Panc1 (cell line): ENCODE measurements around the gene HNF4A. TPM values are rescaled to one million over a fixed set of nuclear protein-coding genes. Genes with fewer than 3 reads are reported as not detected.

ENCODE experiments used
- ATAC-seq: fragments of 200-7000 bp; cut with Tn5 transposase; 2 replicates; pipeline ENCODE4 v1.9.1; 2020; ENCODE audit warnings: mild to moderate bottlenecking, moderate library complexity
- BruUV-seq: library from RNA; stranded (reverse); fragments of 400-500 nt; replicated peaks from 2 replicates; lab custom pipeline; 2021; lab: Mats Ljungman, UMichigan
- CTCF ChIA-PET: fragments of 300-600 bp; sonication (Branson Sonifier 250); formaldehyde crosslinking; loops from one replicate; lab custom pipeline; 2022; ENCODE audit warnings: antibody characterized with exemption; lab: Charles Lee
- POLR2A ChIA-PET: fragments of 300-600 bp; sonication (Branson Sonifier 250); formaldehyde crosslinking; loops from one replicate; lab custom pipeline; 2022; ENCODE audit warnings: antibody characterized with exemption; lab: Charles Lee
- DNase-seq: peaks from one replicate; pipeline ENCODE4 v3.0.0-alpha.2; 2010; ENCODE audit warnings: low read depth, low spot score
- H3K27ac ChIP-seq: 2 replicates; pipeline ENCODE4 v1.5.1; 2011; ENCODE audit warnings: mild to moderate bottlenecking, low read length, inconsistent platforms
- H3K27me3 ChIP-seq: fragments of 200-500 bp; sonication (Bioruptor generic); 2 replicates; pipeline ENCODE4 v1.6.0; 2014; ENCODE audit warnings: low read length, inconsistent platforms; ENCODE audit not compliant: control insufficient read depth, insufficient read depth
- H3K36me3 ChIP-seq: fragments of 200-500 bp; sonication (Bioruptor generic); 2 replicates; pipeline ENCODE4 v1.5.1; 2014; ENCODE audit warnings: inconsistent platforms, mild to moderate bottlenecking, low read length, moderate library complexity; ENCODE audit not compliant: control insufficient read depth, insufficient read depth
- H3K4me1 ChIP-seq: 2 replicates; pipeline ENCODE4 v1.5.1; 2011; ENCODE audit warnings: inconsistent platforms, mild to moderate bottlenecking, low read length, moderate library complexity; ENCODE audit not compliant: control insufficient read depth, insufficient read depth
- H3K4me3 ChIP-seq, 2 experiments: 2 replicates each; pipeline ENCODE4 v1.5.1; 2011 to 2012; ENCODE audit warnings: low read depth in 2 of 2, low read length in 2 of 2, mild to moderate bottlenecking in 2 of 2, inconsistent platforms in 1 of 2, moderate library complexity in 1 of 2
- H3K9me3 ChIP-seq: fragments of 200-500 bp; sonication (Bioruptor generic); 2 replicates; pipeline ENCODE4 v1.5.1; 2014; ENCODE audit warnings: low read depth, mild to moderate bottlenecking, inconsistent platforms, low read length, moderate library complexity; ENCODE audit not compliant: control insufficient read depth, insufficient read depth
- CTCF ChIP-seq: fragments of 450-650 bp; IDR thresholded peaks from 2 replicates; pipeline ENCODE4 v1.5.1; 2017; ENCODE audit warnings: mild to moderate bottlenecking
- POLR2AphosphoS5 ChIP-seq: IDR thresholded peaks from 2 replicates; pipeline ENCODE4 v1.6.1; 2012; ENCODE audit warnings: mild to moderate bottlenecking, low read depth, low read length, moderate library complexity
- REST ChIP-seq, 2 experiments: IDR thresholded peaks; 2 replicates each; pipeline ENCODE4 v1.6.1; 2011 to 2012; ENCODE audit warnings: low read depth in 2 of 2, control low read depth in 1 of 2, low read length in 1 of 2, mild to moderate bottlenecking in 1 of 2, moderate library complexity in 1 of 2; ENCODE audit not compliant: insufficient read depth in 1 of 2
- SIN3A ChIP-seq: IDR thresholded peaks from 2 replicates; pipeline ENCODE4 v1.6.1; 2012; ENCODE audit warnings: low read depth, mild to moderate bottlenecking, low read length, moderate library complexity, borderline replicate concordance; ENCODE audit not compliant: insufficient read depth
- TCF7L2 ChIP-seq: IDR thresholded peaks from 2 replicates; pipeline ENCODE4 v1.6.1; 2011; ENCODE audit warnings: mild to moderate bottlenecking, low read depth, low read length, inconsistent platforms
- in situ Hi-C: cut with HindIII; loops from 2 replicates; pipeline ENCODE4 v1.10.0; 2016; ENCODE audit warnings: low sequenced_read_pairs, low pct_unique_long_range_greater_than_20kb
- intact Hi-C: fragments of 100-400 bp; cut with micrococcal nuclease; formaldehyde crosslinking; loops from one replicate; pipeline ENCODE4 v1.10.0; 2022; ENCODE audit not compliant: unreplicated experiment
- total RNA-seq: library from RNA; stranded (reverse); gene quantifications from one replicate; pipeline ENCODE4 v1.2.1, GENCODE V29; 2021; ENCODE audit not compliant: unreplicated experiment

HNF4A gene
- total RNA-seq, 1 experiment from 2014 or later = 0.28 TPM

- TF ChIP-seq TCF7L2 (no peak), POLR2AphosphoS5 (no peak), CTCF (no peak), SIN3A (no peak), REST (IDR thresholded peaks at IDR 0.05; ENCODE audit: insufficient read depth in 1 of 2, low read depth in 2 of 2, low read length in 1 of 2) (no peak)
- Histone ChIP-seq H3K36me3 (no peaks in the 10 kb centered on the region), H3K9me3 (no peaks in the 10 kb centered on the region), H3K4me3 (no peak overlapping the region), H3K27me3 (peaks cover 3% of the 10 kb centered on the region), H3K4me1 (no peaks in the 10 kb centered on the region), H3K27ac (no peak overlapping the region)
- ChIA-PET CTCF (interaction anchor here (1.0 kb wide), 1 partner anchor 177 kb away, joined by 3 read pairs; no protein-coding TSS in a partner anchor), POLR2A (no interaction called here)
- in situ Hi-C loops = no loop called here
- BruUV-seq = no TSS peak
- intact Hi-C loops = loop anchor here (5.0 kb wide), 1 partner anchor 208 kb away; no protein-coding TSS in a partner anchor
- ATAC-seq (no peak), DNase-seq (no peak)
These were observed 38.9 kb downstream of the HNF4A start for GRCh38 chr20:44394452-44394701.

- no peak for DNase-seq
- intact Hi-C loops = loop anchor here (5.0 kb wide), 1 partner anchor 207 kb away; no protein-coding TSS in a partner anchor
- CTCF ChIA-PET = interaction anchor here (1.0 kb wide), 1 partner anchor 178 kb away, joined by 3 read pairs; no protein-coding TSS in a partner anchor
These were observed 39.4 kb downstream of the HNF4A start for GRCh38 chr20:44394702-44395460.

More at GRCh38 chr20:44394702-44395460, 39.4 kb downstream of the HNF4A start:
- BruUV-seq = no TSS peak
- in situ Hi-C loops = no loop called here
- Histone ChIP-seq H3K9me3 (no peaks in the 10 kb centered on the region), H3K4me1 (no peaks in the 10 kb centered on the region), H3K27me3 (peaks cover 3% of the 10 kb centered on the region), H3K36me3 (no peaks in the 10 kb centered on the region), H3K27ac (no peak overlapping the region), H3K4me3 (no peak overlapping the region)
- TF ChIP-seq POLR2AphosphoS5 (no peak), REST (IDR thresholded peaks at IDR 0.05; ENCODE audit: insufficient read depth in 1 of 2, low read depth in 2 of 2, low read length in 1 of 2) (no peak), SIN3A (no peak), TCF7L2 (no peak), CTCF (no peak)
- no peak for ATAC-seq
- POLR2A ChIA-PET = no interaction called here
